Measurements from ENCODE around the gene ROBO3. TPM values are rescaled to one million over a fixed set of nuclear protein-coding genes. Genes with fewer than 3 reads are reported as not detected.

Gene ROBO3
- total and polyA plus RNA-seq, 2 experiments from 2014 or later = 12.1 TPM

GRCh38 chr11:124874571-124875255 lies 9.5 kb downstream of the ROBO3 start:
- no peak for DNase-seq
- Histone ChIP-seq H3K4me1 (ENCODE audit: insufficient read depth) (no peaks in the 10 kb centered on the region), H3K79me2 (ENCODE audit: insufficient read depth) (no peaks in the 10 kb centered on the region), H2AFZ (no peak overlapping the region), H3K4me3 (no peak overlapping the region), H3K4me2 (ENCODE audit: unreplicated experiment) (no peak overlapping the region), H3K27ac (no peak overlapping the region), H3F3A (ENCODE audit: insufficient read depth) (no peaks in the 10 kb centered on the region), H3K36me3 (ENCODE audit: low read depth) (no peaks in the 10 kb centered on the region), H3K9me2 (ENCODE audit: insufficient read depth) (no peaks in the 10 kb centered on the region), H3K9ac (no peak overlapping the region), H3K9me3 (ENCODE audit: low read depth) (no peaks in the 10 kb centered on the region), H3K27me3 (replicated peaks; ENCODE audit: insufficient read depth) (peaks cover 29% of the 10 kb centered on the region), H4K20me1 (ENCODE audit: insufficient read depth) (no peaks in the 10 kb centered on the region)
- in situ Hi-C loops (cut with MboI) = loop anchor here (25.0 kb wide), 1 partner anchor 462 kb away; the partner anchor contains the start of gene OR8B4
- 91 to 95% methylated on average over 7 of the region's 7 CpGs for WGBS, 2 experiments (ENCODE audit: low coverage in 1 of 2, low lambda C conversion rate in 2 of 2, missing lambda C conversion rate in 2 of 2)
- TF ChIP-seq EZH2 (IDR thresholded peaks at IDR 0.05; ENCODE audit: insufficient read depth, poor library complexity, severe bottlenecking) = no peak
- no peak for TF ChIP-seq EZH2phosphoT487 (IDR thresholded peaks at IDR 0.05; ENCODE audit: insufficient read depth, low read depth)

GRCh38 chr11:124875401-124875800 lies 10.2 kb downstream of the ROBO3 start:
- TF ChIP-seq EZH2 (IDR thresholded peaks at IDR 0.05; ENCODE audit: insufficient read depth, poor library complexity, severe bottlenecking) (no peak), EZH2phosphoT487 (IDR thresholded peaks at IDR 0.05; ENCODE audit: insufficient read depth, low read depth) (no peak)
- H3K4me3 ChIP-seq = no peak overlapping the region
- no peak for DNase-seq
- in situ Hi-C loops (cut with MboI) = no loop called here
- peak overlapping the region; percentile 90 for H2AFZ ChIP-seq
- H3K4me1 ChIP-seq (ENCODE audit: insufficient read depth) = no peaks in the 10 kb centered on the region
- H3K4me2 ChIP-seq (ENCODE audit: unreplicated experiment) = peak overlapping the region; percentile 85
- no peak overlapping the region for H3K9ac ChIP-seq
- no peak overlapping the region for H3K27ac ChIP-seq
- H3K9me3 ChIP-seq (ENCODE audit: low read depth) = no peaks in the 10 kb centered on the region
- H3F3A ChIP-seq (ENCODE audit: insufficient read depth) = no peaks in the 10 kb centered on the region
- peaks cover 22% of the 10 kb centered on the region for H3K27me3 ChIP-seq (replicated peaks; ENCODE audit: insufficient read depth)
- WGBS, 2 experiments (ENCODE audit: low coverage in 1 of 2, low lambda C conversion rate in 2 of 2, missing lambda C conversion rate in 2 of 2) = 80 to 87% methylated on average over 3 of the region's 3 CpGs
- no peaks in the 10 kb centered on the region for H3K79me2 ChIP-seq (ENCODE audit: insufficient read depth)
- no peaks in the 10 kb centered on the region for H3K9me2 ChIP-seq (ENCODE audit: insufficient read depth)
- no peaks in the 10 kb centered on the region for H4K20me1 ChIP-seq (ENCODE audit: insufficient read depth)
- no peaks in the 10 kb centered on the region for H3K36me3 ChIP-seq (ENCODE audit: low read depth)

GRCh38 chr11:124875943-124876817 lies 10.9 kb downstream of the ROBO3 start:
- peak; percentile 94 for DNase-seq
- WGBS, 2 experiments (ENCODE audit: low coverage in 1 of 2, low lambda C conversion rate in 2 of 2, missing lambda C conversion rate in 2 of 2) = 1% methylated on average over 59 to 69 of the region's 69 CpGs
- Histone ChIP-seq H3K9me3 (ENCODE audit: low read depth) (no peaks in the 10 kb centered on the region), H3K27ac (peak overlapping the region; percentile 79), H3F3A (ENCODE audit: insufficient read depth) (no peaks in the 10 kb centered on the region), H3K4me2 (ENCODE audit: unreplicated experiment) (peak overlapping the region; percentile 85), H2AFZ (peak overlapping the region; percentile 90), H3K9ac (peak overlapping the region; percentile 88), H3K36me3 (ENCODE audit: low read depth) (no peaks in the 10 kb centered on the region), H3K79me2 (ENCODE audit: insufficient read depth) (no peaks in the 10 kb centered on the region), H4K20me1 (ENCODE audit: insufficient read depth) (no peaks in the 10 kb centered on the region), H3K4me1 (ENCODE audit: insufficient read depth) (no peaks in the 10 kb centered on the region), H3K9me2 (ENCODE audit: insufficient read depth) (no peaks in the 10 kb centered on the region), H3K27me3 (replicated peaks; ENCODE audit: insufficient read depth) (peaks cover 14% of the 10 kb centered on the region), H3K4me3 (peak overlapping the region; percentile 79)
- in situ Hi-C loops (cut with MboI) = no loop called here
- no peak for TF ChIP-seq EZH2 (IDR thresholded peaks at IDR 0.05; ENCODE audit: insufficient read depth, poor library complexity, severe bottlenecking)
- no peak for TF ChIP-seq EZH2phosphoT487 (IDR thresholded peaks at IDR 0.05; ENCODE audit: insufficient read depth, low read depth)

GRCh38 chr11:124876818-124877630 lies 11.8 kb downstream of the ROBO3 start:
- in situ Hi-C loops (cut with MboI) = no loop called here
- no peak for DNase-seq
- TF ChIP-seq EZH2 (IDR thresholded peaks at IDR 0.05; ENCODE audit: insufficient read depth, poor library complexity, severe bottlenecking) (no peak), EZH2phosphoT487 (IDR thresholded peaks at IDR 0.05; ENCODE audit: insufficient read depth, low read depth) (no peak)
- H3F3A ChIP-seq (ENCODE audit: insufficient read depth) = no peaks in the 10 kb centered on the region
- 30 to 32% methylated on average over 29 to 30 of the region's 30 CpGs for WGBS, 2 experiments (ENCODE audit: low coverage in 1 of 2, low lambda C conversion rate in 2 of 2, missing lambda C conversion rate in 2 of 2)
- H4K20me1 ChIP-seq (ENCODE audit: insufficient read depth) = no peaks in the 10 kb centered on the region
- H3K9me2 ChIP-seq (ENCODE audit: insufficient read depth) = no peaks in the 10 kb centered on the region
- H3K9ac ChIP-seq = peak overlapping the region; percentile 88
- no peaks in the 10 kb centered on the region for H3K4me1 ChIP-seq (ENCODE audit: insufficient read depth)
- peak overlapping the region; percentile 85 for H3K4me2 ChIP-seq (ENCODE audit: unreplicated experiment)
- H3K4me3 ChIP-seq = peak overlapping the region; percentile 79
- H2AFZ ChIP-seq = peak overlapping the region; percentile 90
- H3K27ac ChIP-seq = peak overlapping the region; percentile 79; the same call in 1 of the 2 replicates
- H3K79me2 ChIP-seq (ENCODE audit: insufficient read depth) = no peaks in the 10 kb centered on the region
- H3K36me3 ChIP-seq (ENCODE audit: low read depth) = no peaks in the 10 kb centered on the region
- peaks cover 6% of the 10 kb centered on the region; the same call in 1 of the 2 replicates for H3K27me3 ChIP-seq (replicated peaks; ENCODE audit: insufficient read depth)
- no peaks in the 10 kb centered on the region for H3K9me3 ChIP-seq (ENCODE audit: low read depth)

Measured in GM23248 (cell line).